IMR-90 (cell line): ENCODE results near the gene SECTM1. TPM values are rescaled to one million over a fixed set of nuclear protein-coding genes. Genes with fewer than 3 reads are reported as not detected.

ENCODE experiments used
- ATAC-seq: fragments of 200-7000 bp; cut with Tn5 transposase; 2 replicates; pipeline ENCODE4 v1.9.1; 2020; ENCODE audit warnings: low read depth, mild to moderate bottlenecking, moderate library complexity
- BruUV-seq: library from RNA; stranded (reverse); fragments of 400-500 nt; replicated peaks from 2 replicates; lab custom pipeline; 2021; lab: Mats Ljungman, UMichigan
- CTCF ChIA-PET: fragments of 300-600 bp; formaldehyde crosslinking; extraction: SDS; loops from one replicate; lab custom pipeline; 2021; ENCODE audit warnings: antibody characterized with exemption; lab: Yijun Ruan, JAX
- POLR2A ChIA-PET: fragments of 300-600 bp; sonication (Branson Sonifier 250); formaldehyde crosslinking; loops from one replicate; lab custom pipeline; 2022; ENCODE audit warnings: antibody characterized with exemption; ENCODE audit not compliant: unreplicated experiment; lab: Charles Lee
- DNase-seq: peaks from one replicate; pipeline ENCODE4 v3.0.0; 2013
- H2AFZ ChIP-seq: replicated peaks from 2 replicates; pipeline ENCODE3; 2013; ENCODE audit warnings: low read length, mild to moderate bottlenecking; ENCODE audit not compliant: poor library complexity
- H2AK5ac ChIP-seq: 2 replicates; pipeline ENCODE4 v1.6.1; 2013; ENCODE audit warnings: low read depth, low read length, inconsistent platforms
- H2AK9ac ChIP-seq: replicated peaks from 2 replicates; pipeline ENCODE3; 2013; ENCODE audit warnings: mild to moderate bottlenecking, low read depth, low read length, moderate library complexity; ENCODE audit not compliant: poor library complexity
- H2BK120ac ChIP-seq: 2 replicates; pipeline ENCODE4 v1.6.1; 2013; ENCODE audit warnings: low read depth, low read length, inconsistent platforms
- H2BK15ac ChIP-seq: 3 replicates; pipeline ENCODE4 v1.6.1; 2013; ENCODE audit warnings: low read depth, low read length, inconsistent platforms
- H2BK20ac ChIP-seq: 2 replicates; pipeline ENCODE4 v1.6.1; 2013; ENCODE audit warnings: low read depth, mild to moderate bottlenecking, inconsistent platforms, low read length, moderate library complexity
- H2BK5ac ChIP-seq: 2 replicates; pipeline ENCODE4 v1.6.1; 2013; ENCODE audit warnings: mild to moderate bottlenecking, low read depth, low read length, inconsistent platforms; ENCODE audit not compliant: poor library complexity, severe bottlenecking
- H3K14ac ChIP-seq: replicated peaks from 2 replicates; pipeline ENCODE4 v1.6.1; 2013; ENCODE audit warnings: low read depth, low read length, inconsistent platforms
- H3K18ac ChIP-seq: 2 replicates; pipeline ENCODE4 v1.6.1; 2013; ENCODE audit warnings: low read depth, low read length, control low read depth
- H3K23ac ChIP-seq: 2 replicates; pipeline ENCODE4 v1.6.1; 2013; ENCODE audit warnings: low read depth, low read length, inconsistent platforms
- H3K27ac ChIP-seq: 2 replicates; pipeline ENCODE4 v1.5.1; 2013; ENCODE audit warnings: mild to moderate bottlenecking, control low read depth, low read length; ENCODE audit not compliant: insufficient read depth
- H3K27me3 ChIP-seq: 2 replicates; pipeline ENCODE4 v1.6.1; 2013; ENCODE audit warnings: low read length; ENCODE audit not compliant: control insufficient read depth, insufficient read depth
- H3K36me3 ChIP-seq: 2 replicates; pipeline ENCODE4 v1.6.1; 2013; ENCODE audit warnings: low read length, mixed read lengths; ENCODE audit not compliant: control insufficient read depth, insufficient read depth
- H3K4ac ChIP-seq: 2 replicates; pipeline ENCODE4 v1.6.1; 2013; ENCODE audit warnings: low read depth, low read length, inconsistent platforms
- H3K4me1 ChIP-seq: 2 replicates; pipeline ENCODE4 v1.6.1; 2013; ENCODE audit warnings: low read length, mixed read lengths; ENCODE audit not compliant: control insufficient read depth, insufficient read depth
- H3K4me2 ChIP-seq: 2 replicates; pipeline ENCODE4 v1.6.1; 2013; ENCODE audit warnings: low read depth, mild to moderate bottlenecking, control low read depth, low read length, moderate library complexity
- H3K4me3 ChIP-seq: 2 replicates; pipeline ENCODE4 v1.5.1; 2013; ENCODE audit warnings: low read depth, mild to moderate bottlenecking, control low read depth, low read length, moderate library complexity; ENCODE audit not compliant: insufficient read depth
- H3K56ac ChIP-seq: 2 replicates; pipeline ENCODE4 v1.6.1; 2013; ENCODE audit warnings: low read length, inconsistent platforms; ENCODE audit not compliant: insufficient read depth; ENCODE audit errors: extremely low read depth
- H3K79me1 ChIP-seq, 2 experiments: 2 replicates each; pipeline ENCODE4 v1.6.1; 2013; ENCODE audit warnings: low read length in 2 of 2, inconsistent platforms in 1 of 2, low read depth in 1 of 2
- H3K9ac ChIP-seq: 2 replicates; pipeline ENCODE4 v1.6.1; 2013; ENCODE audit warnings: low read depth, low read length, control low read depth
- H3K9me1 ChIP-seq: 2 replicates; pipeline ENCODE4 v1.6.1; 2013; ENCODE audit warnings: low read length, inconsistent platforms; ENCODE audit not compliant: insufficient read depth
- H3K9me3 ChIP-seq: 2 replicates; pipeline ENCODE4 v1.6.1; 2013; ENCODE audit warnings: low read length; ENCODE audit not compliant: control insufficient read depth, insufficient read depth
- H4K20me1 ChIP-seq: 2 replicates; pipeline ENCODE4 v1.6.1; 2013; ENCODE audit warnings: low read length, inconsistent platforms; ENCODE audit not compliant: insufficient read depth
- H4K5ac ChIP-seq: 2 replicates; pipeline ENCODE4 v1.6.1; 2013; ENCODE audit warnings: mild to moderate bottlenecking, low read depth, low read length, control low read depth
- H4K8ac ChIP-seq, 2 experiments: 2 replicates each; pipeline ENCODE4 v1.6.1; 2013; ENCODE audit warnings: low read depth in 2 of 2, low read length in 2 of 2, control low read depth in 1 of 2, inconsistent platforms in 1 of 2
- H4K91ac ChIP-seq: 2 replicates; pipeline ENCODE4 v1.6.1; 2013; ENCODE audit warnings: low read depth, low read length, inconsistent platforms; ENCODE audit not compliant: insufficient read depth
- BHLHE40 ChIP-seq: fragments of 150-350 bp; IDR thresholded peaks from 2 replicates; pipeline ENCODE4 v1.6.1; 2016; ENCODE audit warnings: mild to moderate bottlenecking, low read depth, low read length
- CHD1 ChIP-seq: IDR thresholded peaks from 2 replicates; pipeline ENCODE4 v1.6.1; 2012; ENCODE audit warnings: low read depth, low read length, improper control_type of control experiment
- CTCF ChIP-seq: conservative IDR thresholded peaks from 2 replicates; pipeline ENCODE4 v1.5.1; 2012; ENCODE audit warnings: mild to moderate bottlenecking, low read depth, low read length, improper control_type of control experiment
- FOS ChIP-seq: fragments of 150-350 bp; IDR thresholded peaks from 2 replicates; pipeline ENCODE4 v1.6.1; 2016; ENCODE audit warnings: low read depth, low read length
- MAZ ChIP-seq: IDR thresholded peaks from 2 replicates; pipeline ENCODE4 v1.6.1; 2012; ENCODE audit warnings: low read depth, mild to moderate bottlenecking, low read length, improper control_type of control experiment, moderate library complexity, borderline replicate concordance
- NFE2L2 ChIP-seq: fragments of 150-350 bp; IDR thresholded peaks from 2 replicates; pipeline ENCODE4 v1.6.1; 2016; ENCODE audit warnings: low read depth, mild to moderate bottlenecking, low read length
- POLR2A ChIP-seq: IDR thresholded peaks from 2 replicates; pipeline ENCODE4 v1.6.1; 2012; ENCODE audit warnings: mild to moderate bottlenecking, low read depth, low read length
- RAD21 ChIP-seq: IDR thresholded peaks from 2 replicates; pipeline ENCODE4 v1.6.1; 2012; ENCODE audit warnings: low read length, improper control_type of control experiment
- RCOR1 ChIP-seq: IDR thresholded peaks from 2 replicates; pipeline ENCODE4 v1.6.1; 2012; ENCODE audit warnings: mild to moderate bottlenecking, low read length, improper control_type of control experiment; ENCODE audit not compliant: insufficient replicate concordance
- RFX5 ChIP-seq: IDR thresholded peaks from 2 replicates; pipeline ENCODE4 v1.8.0; 2012; ENCODE audit warnings: low read depth, mild to moderate bottlenecking, low read length, moderate library complexity
- SMC3 ChIP-seq: fragments of 150-350 bp; IDR thresholded peaks from 2 replicates; pipeline ENCODE4 v1.6.1; 2016; ENCODE audit warnings: low read depth, mild to moderate bottlenecking, antibody characterized with exemption, low read length, moderate library complexity
- WGBS, 2 experiments: methylation state at CpG; one replicate each; pipeline versions ENCODE4 v1.1.5 to v1.1.7; 2013; ENCODE audit warnings: missing lambda C conversion rate in 2 of 2; ENCODE audit not compliant: insufficient read length in 1 of 2; ENCODE audit errors: extremely low coverage in 2 of 2; 5-methylcytosine and 5-hydroxymethylcytosine counted together
- dilution Hi-C: fragments of 300-500 bp; cut with HindIII; formaldehyde crosslinking; loops from one replicate; pipeline ENCODE4 v1.14.3; 2018; ENCODE audit warnings: low sequenced_read_pairs; ENCODE audit not compliant: unreplicated experiment
- in situ Hi-C: fragments of 300-500 bp; cut with MboI; formaldehyde crosslinking; loops from 3 replicates; pipeline ENCODE4 v1.14.3; 2019; ENCODE audit warnings: low sequenced_read_pairs, inconsistent platforms, mixed read lengths
- intact Hi-C: fragments of 100-400 bp; cut with micrococcal nuclease; formaldehyde crosslinking; loops from 2 replicates; pipeline ENCODE4 v1.10.0; 2022
- polyA plus RNA-seq, 3 experiments: library from polyadenylated mRNA; depleted of rRNA; stranded (reverse); fragments of >200 nt; gene quantifications; 2 replicates each; pipeline ENCODE4 v1.2.3, GENCODE V29; 2012; ENCODE audit warnings: low replicate concordance in 1 of 3
- total RNA-seq: library from RNA; depleted of rRNA; stranded (reverse); fragments of >200 nt; gene quantifications from 2 replicates; pipeline ENCODE4 v1.2.3, GENCODE V29; 2012
- TF ChIP-seq, protein P1 (sequence below): fragments of 150-350 bp; IDR thresholded peaks from 2 replicates; pipeline ENCODE4 v1.6.1; 2017; ENCODE audit warnings: mild to moderate bottlenecking, antibody characterized with exemption, low read length, low read depth

SECTM1 gene
- total and polyA plus RNA-seq, 2 of the 4 experiments (the other 2 are of a cell fraction) = 2.3 to 4.4 TPM

GRCh38 chr17:82274134-82275020 is 59.2 kb downstream of the SECTM1 start:
- Histone ChIP-seq H4K20me1 (peaks cover 34% of the 10 kb centered on the region), H3K4me1 (peaks cover 18% of the 10 kb centered on the region), H3K23ac (peak overlapping the region; percentile 77; the same call in 1 of the 2 replicates), H3K18ac (no peak overlapping the region), H3K79me1 (peaks cover 2 to 33% of the 10 kb centered on the region in 2 experiments; a peak in 3 of 4 replicates), H2BK15ac (peak overlapping the region; percentile 34; the same call in 1 of the 3 replicates), H3K56ac (no peak overlapping the region), H3K4me2 (peak overlapping the region; percentile 98), H3K9ac (peak overlapping the region; percentile 57), H2AK9ac (peak overlapping the region; percentile 96), H4K5ac (peak overlapping the region; percentile 89), H3K27me3 (no peaks in the 10 kb centered on the region), H4K8ac (peak overlapping the region; percentile 85 to 91), H2BK120ac (peak overlapping the region; percentile 56; the same call in 1 of the 2 replicates), H3K4me3 (peak overlapping the region; percentile 99), H3K36me3 (peaks cover 20% of the 10 kb centered on the region), H2BK20ac (no peak overlapping the region), H3K14ac (peak overlapping the region; percentile 87), H2AFZ (peak overlapping the region; percentile 98), H3K27ac (no peak overlapping the region; the same call in 1 of the 2 replicates), H3K9me3 (no peaks in the 10 kb centered on the region), H2AK5ac (peak overlapping the region; percentile 77), H4K91ac (peak overlapping the region; percentile 84), H3K9me1 (peaks cover 17% of the 10 kb centered on the region), H3K4ac (peak overlapping the region; percentile 93), H2BK5ac (no peak overlapping the region)
- dilution Hi-C loops = no loop called here
- intact Hi-C loops = no loop called here
- WGBS, 2 experiments = 61% methylated on average over 12 of the region's 27 CpGs; no CpG with 5 or more reads in 1 of the 2 experiments
- in situ Hi-C loops = no loop called here
- no TSS peak for BruUV-seq
- no peak for ATAC-seq
- CTCF ChIA-PET = no interaction called here
- POLR2A ChIA-PET = interaction anchor here (1.5 kb wide), 1 partner anchor 18 kb away, joined by 4 read pairs; no protein-coding TSS in a partner anchor
- TF ChIP-seq RFX5 = no peak
- TF ChIP-seq POLR2A = no peak
- TF ChIP-seq MAZ = no peak
- TF ChIP-seq BHLHE40 = no peak
- no peak for TF ChIP-seq FOS
- TF ChIP-seq SMC3 = no peak
- TF ChIP-seq NFE2L2 = no peak
- TF ChIP-seq RAD21 = no peak
- TF ChIP-seq RCOR1 = no peak
- TF ChIP-seq, protein P1, sequence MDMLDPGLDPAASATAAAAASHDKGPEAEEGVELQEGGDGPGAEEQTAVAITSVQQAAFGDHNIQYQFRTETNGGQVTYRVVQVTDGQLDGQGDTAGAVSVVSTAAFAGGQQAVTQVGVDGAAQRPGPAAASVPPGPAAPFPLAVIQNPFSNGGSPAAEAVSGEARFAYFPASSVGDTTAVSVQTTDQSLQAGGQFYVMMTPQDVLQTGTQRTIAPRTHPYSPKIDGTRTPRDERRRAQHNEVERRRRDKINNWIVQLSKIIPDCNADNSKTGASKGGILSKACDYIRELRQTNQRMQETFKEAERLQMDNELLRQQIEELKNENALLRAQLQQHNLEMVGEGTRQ = no peak
- no peak for TF ChIP-seq CHD1
- TF ChIP-seq CTCF = no peak
- no peak for DNase-seq
